ENCODE results near the gene TRAPPC3L.

TRAPPC3L gene

GRCh38 chr6:116577486-116577885, 32.0 kb upstream of the TRAPPC3L start:
- no peak for DNase-seq (ENCODE audit: low read depth)
- TF ChIP-seq, protein P1, sequence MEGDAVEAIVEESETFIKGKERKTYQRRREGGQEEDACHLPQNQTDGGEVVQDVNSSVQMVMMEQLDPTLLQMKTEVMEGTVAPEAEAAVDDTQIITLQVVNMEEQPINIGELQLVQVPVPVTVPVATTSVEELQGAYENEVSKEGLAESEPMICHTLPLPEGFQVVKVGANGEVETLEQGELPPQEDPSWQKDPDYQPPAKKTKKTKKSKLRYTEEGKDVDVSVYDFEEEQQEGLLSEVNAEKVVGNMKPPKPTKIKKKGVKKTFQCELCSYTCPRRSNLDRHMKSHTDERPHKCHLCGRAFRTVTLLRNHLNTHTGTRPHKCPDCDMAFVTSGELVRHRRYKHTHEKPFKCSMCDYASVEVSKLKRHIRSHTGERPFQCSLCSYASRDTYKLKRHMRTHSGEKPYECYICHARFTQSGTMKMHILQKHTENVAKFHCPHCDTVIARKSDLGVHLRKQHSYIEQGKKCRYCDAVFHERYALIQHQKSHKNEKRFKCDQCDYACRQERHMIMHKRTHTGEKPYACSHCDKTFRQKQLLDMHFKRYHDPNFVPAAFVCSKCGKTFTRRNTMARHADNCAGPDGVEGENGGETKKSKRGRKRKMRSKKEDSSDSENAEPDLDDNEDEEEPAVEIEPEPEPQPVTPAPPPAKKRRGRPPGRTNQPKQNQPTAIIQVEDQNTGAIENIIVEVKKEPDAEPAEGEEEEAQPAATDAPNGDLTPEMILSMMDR (IDR thresholded peaks at IDR 0.05; ENCODE audit: control insufficient read depth, extremely low read depth, insufficient read depth) = no peak
- H3K4me3 ChIP-seq (ENCODE audit: low read depth, low read length) = no peak overlapping the region

DNA sequence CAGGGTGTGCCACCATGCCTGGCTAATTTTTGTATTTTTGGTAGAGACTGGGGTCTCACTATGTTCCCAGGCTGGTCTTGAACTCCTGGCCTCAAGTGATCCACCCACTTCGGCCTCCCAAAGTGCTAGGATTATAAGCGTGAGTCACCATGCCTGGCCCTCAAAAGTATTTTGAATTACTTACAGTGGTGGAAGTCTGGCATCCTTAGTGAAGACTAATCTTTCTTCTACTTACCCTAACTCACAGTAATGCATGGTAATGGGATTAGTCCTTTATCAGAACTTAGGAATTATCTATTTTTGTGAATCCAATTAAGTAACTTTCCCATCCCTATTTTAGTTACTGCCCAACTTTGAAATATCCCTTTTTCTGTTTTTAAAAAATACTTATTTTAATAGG, 29.7 kb upstream of the TRAPPC3L start:
- TF ChIP-seq, protein P1 (IDR thresholded peaks at IDR 0.05; ENCODE audit: control insufficient read depth, extremely low read depth, insufficient read depth) = no peak
- no peak for DNase-seq (ENCODE audit: low read depth)
- no peak overlapping the region for H3K4me3 ChIP-seq (ENCODE audit: low read depth, low read length)

- TF ChIP-seq, protein P1 (IDR thresholded peaks at IDR 0.05; ENCODE audit: control insufficient read depth, extremely low read depth, insufficient read depth) = no peak
- no peak for DNase-seq (ENCODE audit: low read depth)
- peak overlapping the region; percentile 98 for H3K4me3 ChIP-seq (ENCODE audit: low read depth, low read length)
Measured at GRCh38 chr6:116572162-116572561, 26.7 kb upstream of the TRAPPC3L start.

GRCh38 chr6:116571683-116572000, 26.2 kb upstream of the TRAPPC3L start:
- TF ChIP-seq, protein P1 (IDR thresholded peaks at IDR 0.05; ENCODE audit: control insufficient read depth, extremely low read depth, insufficient read depth) = no peak
- no peak for DNase-seq (ENCODE audit: low read depth)
- H3K4me3 ChIP-seq (ENCODE audit: low read depth, low read length) = peak overlapping the region; percentile 98

DNA sequence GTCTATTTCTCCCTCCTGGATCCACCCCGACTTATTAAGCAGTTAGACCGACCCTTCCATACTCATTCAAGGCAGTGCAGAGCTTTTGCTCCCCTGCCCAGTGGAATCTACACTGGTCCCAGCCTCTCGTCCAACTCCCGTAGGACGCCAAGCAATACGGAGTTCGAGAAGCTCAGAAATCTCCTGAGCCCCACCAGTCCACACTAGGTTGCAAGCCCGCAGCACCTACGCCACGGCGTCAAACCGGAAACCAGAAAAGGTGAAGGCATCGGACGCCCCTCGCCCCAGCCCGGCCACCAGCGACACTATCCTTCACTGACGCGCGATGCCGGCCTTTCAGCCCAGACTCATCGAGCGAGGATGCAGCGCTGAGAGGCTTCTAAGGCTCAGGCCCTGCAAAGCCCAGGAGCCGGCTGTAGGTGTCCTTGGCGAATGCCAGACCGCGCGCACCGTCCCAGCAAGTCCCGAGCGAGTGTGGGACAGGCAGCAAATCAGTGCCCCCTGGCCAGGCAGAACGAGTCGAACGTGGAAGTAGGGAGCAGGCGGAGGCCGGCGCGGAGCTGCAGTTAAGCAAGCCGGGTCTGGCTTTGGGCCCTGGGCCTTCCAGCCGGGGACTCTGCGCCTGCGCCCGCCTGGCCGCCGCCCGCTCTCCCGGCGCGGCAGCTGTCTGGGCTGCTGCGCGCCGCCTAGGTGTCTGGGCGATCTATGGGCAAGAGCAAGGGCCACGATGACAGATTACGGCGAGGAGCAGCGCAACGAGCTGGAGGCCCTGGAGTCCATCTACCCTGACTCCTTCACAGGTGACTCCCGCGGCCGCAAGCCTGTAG, 25.6 kb upstream of the TRAPPC3L start, which contains the start of gene RWDD1:
Gene RWDD1, plus strand, starts transcription at position 649 of the 827 bp plus-strand sequence. Its CDS starts 79 bp downstream, at position 728.
- TF ChIP-seq, protein P1 (IDR thresholded peaks at IDR 0.05; ENCODE audit: control insufficient read depth, extremely low read depth, insufficient read depth) = peak; percentile 25; the same call in 1 of the 2 replicates
- H3K4me3 ChIP-seq (ENCODE audit: low read depth, low read length) = peak within 1 kb of the TSS; percentile 98
- DNase-seq (ENCODE audit: low read depth) = peak; percentile 99

- DNase-seq (ENCODE audit: low read depth) = no peak
- H3K4me3 ChIP-seq (ENCODE audit: low read depth, low read length) = no peak overlapping the region
- TF ChIP-seq, protein P1 (IDR thresholded peaks at IDR 0.05; ENCODE audit: control insufficient read depth, extremely low read depth, insufficient read depth) = no peak
Measured at GRCh38 chr6:116568821-116569755, 23.6 kb upstream of the TRAPPC3L start.
